ENCODE results near the gene TEX44. TPM values are rescaled to one million over a fixed set of nuclear protein-coding genes. Genes with fewer than 3 reads are reported as not detected.

Gene TEX44
- total RNA-seq (ENCODE audit: low replicate concordance), result not detected in 2 replicates

- Histone ChIP-seq H3F3A (ENCODE audit: low read depth) (peaks cover 3% of the 10 kb centered on the region), H2AFZ (replicated peaks) (no peak within 1 kb of the TSS), H3K79me2 (ENCODE audit: low read depth) (no peaks in the 10 kb centered on the region), H3K27me3 (no peaks in the 10 kb centered on the region), H4K20me1 (ENCODE audit: low read depth) (no peaks in the 10 kb centered on the region), H3K27ac (no peak within 1 kb of the TSS), H3K9me3 (ENCODE audit: low read depth) (no peaks in the 10 kb centered on the region), H3K4me3 (no peak within 1 kb of the TSS), H3K4me1 (peaks cover 11% of the 10 kb centered on the region), H3K4me2 (no peak within 1 kb of the TSS), H3K36me3 (no peaks in the 10 kb centered on the region), H3K9ac (no peak within 1 kb of the TSS)
- no peaks in the 10 kb centered on the region for H3K9me3 Mint-ChIP-seq
- peak within 1 kb of the TSS; percentile 67 for H3K4me3 Mint-ChIP-seq
- TF ChIP-seq CTCF (IDR thresholded peaks at IDR 0.05) (no peak), EZH2 (IDR thresholded peaks at IDR 0.05) (no peak), EZH2phosphoT487 (IDR thresholded peaks at IDR 0.05) (no peak)
- H3K27ac Mint-ChIP-seq, result peak within 1 kb of the TSS; percentile 46
- no peak for DNase-seq (ENCODE audit: low spot score)
- peaks cover 5% of the 10 kb centered on the region for H3K27me3 Mint-ChIP-seq (ENCODE audit: insufficient read depth, low read depth)
- H3K4me1 Mint-ChIP-seq, result peaks cover 21% of the 10 kb centered on the region
- H3K36me3 Mint-ChIP-seq, result no peaks in the 10 kb centered on the region
These were observed at the start of gene TEX44 for GRCh38 chr2:231592636-231593145. Gene TEX44, plus strand, starts transcription at chr2:231592864. Its CDS starts 88 bp downstream, at chr2:231592952.

- Histone ChIP-seq H3K9ac (no peak overlapping the region), H2AFZ (replicated peaks) (no peak overlapping the region), H3K4me2 (no peak overlapping the region), H3K36me3 (no peaks in the 10 kb centered on the region), H3K27me3 (no peaks in the 10 kb centered on the region), H3K9me3 (ENCODE audit: low read depth) (no peaks in the 10 kb centered on the region), H4K20me1 (ENCODE audit: low read depth) (no peaks in the 10 kb centered on the region), H3K4me1 (no peaks in the 10 kb centered on the region), H3K4me3 (no peak overlapping the region), H3F3A (ENCODE audit: low read depth) (no peaks in the 10 kb centered on the region), H3K27ac (no peak overlapping the region), H3K79me2 (ENCODE audit: low read depth) (no peaks in the 10 kb centered on the region)
- H3K4me3 Mint-ChIP-seq, result no peak overlapping the region
- peak overlapping the region; percentile 57 for H3K27ac Mint-ChIP-seq
- H3K9me3 Mint-ChIP-seq, result peaks cover 14% of the 10 kb centered on the region
- peaks cover 2% of the 10 kb centered on the region for H3K4me1 Mint-ChIP-seq
- no peaks in the 10 kb centered on the region for H3K36me3 Mint-ChIP-seq
- H3K27me3 Mint-ChIP-seq (ENCODE audit: insufficient read depth, low read depth), result peaks cover 12% of the 10 kb centered on the region
- DNase-seq (ENCODE audit: low spot score), result no peak
- no peak for TF ChIP-seq EZH2 (IDR thresholded peaks at IDR 0.05)
- no peak for TF ChIP-seq EZH2phosphoT487 (IDR thresholded peaks at IDR 0.05)
- no peak for TF ChIP-seq CTCF (IDR thresholded peaks at IDR 0.05)
These were observed 47.4 kb upstream of the TEX44 start for GRCh38 chr2:231545105-231545902.

GRCh38 chr2:231546014-231546715 is 46.5 kb upstream of the TEX44 start:
- H3K36me3 Mint-ChIP-seq, result no peaks in the 10 kb centered on the region
- H3K9me3 Mint-ChIP-seq, result peaks cover 17% of the 10 kb centered on the region
- Histone ChIP-seq H3K27me3 (no peaks in the 10 kb centered on the region), H3K79me2 (ENCODE audit: low read depth) (no peaks in the 10 kb centered on the region), H3K4me3 (no peak overlapping the region), H3K9ac (no peak overlapping the region), H4K20me1 (ENCODE audit: low read depth) (no peaks in the 10 kb centered on the region), H3K4me2 (no peak overlapping the region), H2AFZ (replicated peaks) (no peak overlapping the region), H3F3A (ENCODE audit: low read depth) (no peaks in the 10 kb centered on the region), H3K36me3 (no peaks in the 10 kb centered on the region), H3K27ac (no peak overlapping the region), H3K4me1 (no peaks in the 10 kb centered on the region), H3K9me3 (ENCODE audit: low read depth) (no peaks in the 10 kb centered on the region)
- H3K27me3 Mint-ChIP-seq (ENCODE audit: insufficient read depth, low read depth), result peaks cover 12% of the 10 kb centered on the region
- no peak overlapping the region for H3K27ac Mint-ChIP-seq
- TF ChIP-seq CTCF (IDR thresholded peaks at IDR 0.05) (no peak), EZH2phosphoT487 (IDR thresholded peaks at IDR 0.05) (no peak), EZH2 (IDR thresholded peaks at IDR 0.05) (no peak)
- DNase-seq (ENCODE audit: low spot score), result no peak
- peaks cover 2% of the 10 kb centered on the region for H3K4me1 Mint-ChIP-seq
- H3K4me3 Mint-ChIP-seq, result no peak overlapping the region
